AG04449 (cell line): ENCODE measurements around the gene ELMOD2.

Experiments used
- CTCF ChIA-PET: fragments of 350-600 bp; formaldehyde crosslinking; extraction: SDS; loops from one replicate; lab custom pipeline; 2021; ENCODE audit warnings: antibody characterized with exemption; lab: Yijun Ruan, JAX
- POLR2A ChIA-PET: fragments of 400-600, 350-600 bp; formaldehyde crosslinking; extraction: SDS; loops from one replicate; lab custom pipeline; 2020; ENCODE audit warnings: antibody characterized with exemption, inconsistent platforms; lab: Yijun Ruan, JAX
- DNase-seq: peaks from one replicate; pipeline ENCODE4 v3.0.0-alpha.2; 2010; ENCODE audit warnings: low read depth, low spot score
- H3K4me3 ChIP-seq: 2 replicates; pipeline ENCODE4 v1.5.1; 2011; ENCODE audit warnings: low read depth, mild to moderate bottlenecking, control low read depth, low read length
- TF ChIP-seq, protein P1 (sequence below): IDR thresholded peaks from one replicate; pipeline ENCODE4 v1.5.1; 2011; ENCODE audit warnings: mild to moderate bottlenecking, moderate library complexity, low read length, control low read depth, inconsistent platforms; ENCODE audit not compliant: insufficient read depth; ENCODE audit errors: missing control alignments

ELMOD2 gene

GRCh38 chr4:140571620-140572019 is 47.7 kb downstream of the ELMOD2 start:
- TF ChIP-seq, protein P1, sequence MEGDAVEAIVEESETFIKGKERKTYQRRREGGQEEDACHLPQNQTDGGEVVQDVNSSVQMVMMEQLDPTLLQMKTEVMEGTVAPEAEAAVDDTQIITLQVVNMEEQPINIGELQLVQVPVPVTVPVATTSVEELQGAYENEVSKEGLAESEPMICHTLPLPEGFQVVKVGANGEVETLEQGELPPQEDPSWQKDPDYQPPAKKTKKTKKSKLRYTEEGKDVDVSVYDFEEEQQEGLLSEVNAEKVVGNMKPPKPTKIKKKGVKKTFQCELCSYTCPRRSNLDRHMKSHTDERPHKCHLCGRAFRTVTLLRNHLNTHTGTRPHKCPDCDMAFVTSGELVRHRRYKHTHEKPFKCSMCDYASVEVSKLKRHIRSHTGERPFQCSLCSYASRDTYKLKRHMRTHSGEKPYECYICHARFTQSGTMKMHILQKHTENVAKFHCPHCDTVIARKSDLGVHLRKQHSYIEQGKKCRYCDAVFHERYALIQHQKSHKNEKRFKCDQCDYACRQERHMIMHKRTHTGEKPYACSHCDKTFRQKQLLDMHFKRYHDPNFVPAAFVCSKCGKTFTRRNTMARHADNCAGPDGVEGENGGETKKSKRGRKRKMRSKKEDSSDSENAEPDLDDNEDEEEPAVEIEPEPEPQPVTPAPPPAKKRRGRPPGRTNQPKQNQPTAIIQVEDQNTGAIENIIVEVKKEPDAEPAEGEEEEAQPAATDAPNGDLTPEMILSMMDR, result no peak

GRCh38 chr4:140575489-140575888 is 51.5 kb downstream of the ELMOD2 start:
- ChIA-PET CTCF (interaction anchor here (1.0 to 1.3 kb wide), 2 partner anchors 19 to 215 kb away, joined by 3 to 5 read pairs; no protein-coding TSS in a partner anchor), POLR2A (no interaction called here)
- DNase-seq, result no peak
- no peak overlapping the region for H3K4me3 ChIP-seq
- TF ChIP-seq, protein P1, result no peak

More at GRCh38 chr4:140571620-140572019, 47.7 kb downstream of the ELMOD2 start:
- no peak for DNase-seq
- CTCF ChIA-PET, result no interaction called here
- H3K4me3 ChIP-seq, result no peak overlapping the region
- POLR2A ChIA-PET, result no interaction called here

DNA sequence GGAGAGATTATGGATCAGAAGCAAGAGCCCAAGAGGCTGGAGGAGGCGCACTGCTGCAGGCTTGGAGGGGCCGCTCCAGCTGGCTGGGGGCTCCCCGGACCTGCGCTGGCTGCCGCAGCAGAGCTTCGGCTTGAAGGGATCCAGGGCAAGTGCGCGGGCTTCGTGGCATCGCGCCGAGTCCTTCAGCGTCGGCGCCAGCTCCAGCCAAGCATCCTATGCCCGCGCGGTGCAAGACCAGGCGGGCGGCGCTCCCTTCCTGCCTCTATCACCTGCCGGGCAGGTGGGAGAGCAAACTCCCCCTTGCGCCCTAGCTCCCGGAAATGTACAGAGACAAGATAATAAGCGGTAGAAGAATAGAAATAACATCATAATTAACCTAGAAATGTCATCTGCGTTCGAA is 55.3 kb downstream of the ELMOD2 start:
- no peak for DNase-seq
- TF ChIP-seq, protein P1, result no peak
- ChIA-PET CTCF (interaction anchor here (0.7 to 0.9 kb wide), 2 partner anchors 11 to 30 kb away, joined by 3 read pairs; no protein-coding TSS in a partner anchor), POLR2A (no interaction called here)
- H3K4me3 ChIP-seq, result no peak overlapping the region

DNA sequence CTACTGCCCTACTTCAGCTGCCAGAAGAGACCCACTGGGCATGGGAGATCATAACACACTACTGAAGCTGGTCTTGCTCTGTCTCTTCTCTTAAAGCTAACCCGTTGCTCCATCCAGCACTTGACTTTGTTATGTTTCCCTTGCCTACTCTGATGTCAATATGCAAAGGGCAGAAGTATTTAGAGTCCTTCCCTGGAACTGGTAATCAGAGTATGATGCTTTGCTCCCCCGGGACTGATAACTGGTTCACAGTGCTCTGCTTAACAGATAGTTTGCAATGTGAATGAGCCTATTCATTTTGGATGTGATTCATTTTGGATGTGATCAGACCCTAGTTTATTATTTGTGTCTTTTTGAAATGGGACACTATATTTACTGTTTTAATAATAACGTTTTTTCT is 57.1 kb downstream of the ELMOD2 start:
- CTCF ChIA-PET, result no interaction called here
- TF ChIP-seq, protein P1, result no peak
- no peak overlapping the region for H3K4me3 ChIP-seq
- no peak for DNase-seq
- POLR2A ChIA-PET, result no interaction called here

DNA sequence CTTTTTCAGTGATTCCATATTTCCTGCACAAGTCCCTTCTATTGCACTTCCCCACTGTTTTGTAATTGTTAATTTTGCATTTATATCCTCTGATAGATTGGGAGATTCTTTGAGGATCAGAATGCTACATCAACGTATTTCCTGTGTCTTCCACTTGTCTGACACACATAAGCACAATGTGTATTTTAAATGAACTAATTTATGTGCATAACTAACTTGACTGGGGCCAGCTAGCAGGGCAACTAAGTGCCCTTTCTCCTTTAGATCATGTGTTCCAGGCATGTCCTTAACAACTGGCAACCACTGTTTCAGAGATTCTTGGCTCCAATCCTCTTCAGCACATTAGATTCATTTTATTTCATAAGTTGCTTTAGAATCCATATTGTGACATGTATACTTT is 60.5 kb downstream of the ELMOD2 start:
- POLR2A ChIA-PET, result no interaction called here
- TF ChIP-seq, protein P1, result no peak
- CTCF ChIA-PET, result interaction anchor here (1.6 to 2.0 kb wide), 2 partner anchors 20 to 25 kb away, joined by 4 to 6 read pairs; no protein-coding TSS in a partner anchor

GRCh38 chr4:140595065-140595464 is 71.1 kb downstream of the ELMOD2 start:
- CTCF ChIA-PET, result interaction anchor here (1.0 to 2.2 kb wide), 4 partner anchors 14 to 255 kb away, joined by 3 to 16 read pairs (median 4); no protein-coding TSS in a partner anchor
- DNase-seq, result no peak
- TF ChIP-seq, protein P1, result no peak
- no peak overlapping the region for H3K4me3 ChIP-seq
- POLR2A ChIA-PET, result no interaction called here

More for the DNA sequence above, 60.5 kb downstream of the ELMOD2 start:
- no peak overlapping the region for H3K4me3 ChIP-seq
- no peak for DNase-seq
